Ovary (tissue), 9 donors: ENCODE measurements around the gene COL18A1. TPM values are rescaled to one million over a fixed set of nuclear protein-coding genes. Genes with fewer than 3 reads are reported as not detected.

Experiments
- DNase-seq, 5 donors: peaks; one replicate each; pipeline ENCODE4 v3.0.0-alpha.2; 2019 to 2020
- H3K27ac ChIP-seq, 2 donors: fragments of 200-600 bp; one replicate each; pipeline versions ENCODE4 v1.5.1 to v1.8.0; 2019 to 2022
- H3K27me3 ChIP-seq: fragments of 200-600 bp; one replicate; pipeline ENCODE4 v1.8.0; 2022
- H3K36me3 ChIP-seq: fragments of 200-600 bp; sonication (generic); one replicate; pipeline ENCODE4 v1.5.1; 2019
- H3K4me1 ChIP-seq: one replicate; pipeline ENCODE4 v1.8.1; 2013; ENCODE audit warnings: mild to moderate bottlenecking, moderate library complexity; ENCODE audit not compliant: insufficient read depth
- H3K4me3 ChIP-seq: fragments of 200-600 bp; sonication (generic); one replicate; pipeline ENCODE4 v1.5.1; 2017
- H3K9me3 ChIP-seq, 2 donors: fragments of 200-600 bp in 1 of 2; sonication (generic) in 1 of 2; one replicate each; pipeline versions ENCODE4 v1.5.1 to v1.8.1; 2013 to 2019; ENCODE audit warnings: mild to moderate bottlenecking in 1 of 2, moderate library complexity in 1 of 2
- CTCF ChIP-seq, 3 donors: fragments of 450-650 bp in 2 of 3; fragments of 200-600 bp in 1 of 3; IDR thresholded peaks; one replicate each; pipeline versions ENCODE4 v1.5.1 to v1.8.0; 2016 to 2022; ENCODE audit warnings: antibody characterized with exemption in 3 of 3, mild to moderate bottlenecking in 1 of 3
- EP300 ChIP-seq: sonication (generic); formaldehyde crosslinking; IDR thresholded peaks from one replicate; pipeline ENCODE4 v1.6.1; 2017; ENCODE audit warnings: antibody characterized with exemption
- POLR2A ChIP-seq: fragments of 450-650 bp; IDR thresholded peaks from one replicate; pipeline ENCODE4 v1.6.1; 2017; ENCODE audit warnings: antibody characterized with exemption, mild to moderate bottlenecking, moderate library complexity
- WGBS, 3 donors: extraction: QIAGEN DNeasy Blood & Tissue Kit in 1 of 3; methylation state at CpG; one replicate each; pipeline versions ENCODE4 v1.1.5 to v1.1.7; 2013 to 2017; 5-methylcytosine and 5-hydroxymethylcytosine counted together
- intact Hi-C, 4 donors: fragments of 100-400 bp; cut with DNase I; formaldehyde crosslinking; loops; one replicate each; pipeline versions ENCODE4 v1.11.0 to v1.15.1; 2022 to 2023
- polyA plus RNA-seq, 2 donors: library from polyadenylated mRNA; stranded (reverse); fragments of 200-250 nt in 1 of 2; fragments of 350-450 nt in 1 of 2; fragmentation: Illumina TruSeq in 1 of 2; extraction: RNeasy Lipid Tissue Mini Kit (QIAGEN cat#74804) in 1 of 2; gene quantifications; one replicate each; pipeline ENCODE4 v1.2.3, GENCODE V29; 2013 to 2014
- total RNA-seq, 7 donors: library from RNA; depleted of rRNA in 2 of 7; stranded (reverse); fragments of >200 nt in 2 of 7; fragmentation: NEBNext Ultra II Directional in 3 of 7; extraction: Animal tissue kit (Norgen Biotek cat#: 25700) in 3 of 7; gene quantifications; one replicate each; pipeline versions ENCODE4 v1.1.0 to v1.2.4, GENCODE V29; 2016 to 2023
- donor health status: DM: no; HTN: no; CAD: no; lungs with moderate emphysema.
- donor health status: DM: no; HTN: no; CAD: no.
- donor health status: Bipolar disorder and iron deficiency.
- donor health status: DM: yes; HTN: yes; CAD: no.
- donor health status: DM: no; HTN: no; CAD: no.
- donor health status: DM: yes; HTN: yes; CAD: no.

The COL18A1 gene
- total and polyA plus RNA-seq, 9 donors = 11.1 to 353 (median 268) TPM

GRCh38 chr21:45460611-45461368 lies 55.8 kb downstream of the COL18A1 start:
- no peak for DNase-seq
- Histone ChIP-seq H3K9me3 (no peaks in the 10 kb centered on the region), H3K27me3 (no peaks in the 10 kb centered on the region), H3K36me3 (no peaks in the 10 kb centered on the region), H3K4me1 (peaks cover 2% of the 10 kb centered on the region), H3K27ac (no peak overlapping the region), H3K4me3 (no peak overlapping the region)
- intact Hi-C loops = no loop called here
- 69 to 73% (median 72%) methylated on average over 9 of the region's 9 CpGs for WGBS, 3 donors
- TF ChIP-seq POLR2A (no peak), EP300 (no peak), CTCF (IDR thresholded peaks at IDR 0.05) (no peak)

GRCh38 chr21:45461369-45461750 lies 56.4 kb downstream of the COL18A1 start:
- WGBS, 3 donors = 92 to 95% (median 94%) methylated on average over 5 of the region's 5 CpGs
- Histone ChIP-seq H3K4me1 (no peaks in the 10 kb centered on the region), H3K9me3 (no peaks in the 10 kb centered on the region), H3K27ac (no peak overlapping the region), H3K27me3 (no peaks in the 10 kb centered on the region), H3K4me3 (no peak overlapping the region), H3K36me3 (no peaks in the 10 kb centered on the region)
- intact Hi-C loops = no loop called here
- DNase-seq = peak in 2 of 5 donors; percentile 11 to 21
- no peak for TF ChIP-seq CTCF (IDR thresholded peaks at IDR 0.05)
- TF ChIP-seq POLR2A = no peak
- no peak for TF ChIP-seq EP300

GRCh38 chr21:45461806-45462341 lies 56.9 kb downstream of the COL18A1 start:
- Histone ChIP-seq H3K4me3 (no peak overlapping the region), H3K27ac (no peak overlapping the region), H3K9me3 (no peaks in the 10 kb centered on the region), H3K4me1 (no peaks in the 10 kb centered on the region), H3K27me3 (no peaks in the 10 kb centered on the region), H3K36me3 (no peaks in the 10 kb centered on the region)
- intact Hi-C loops = no loop called here
- TF ChIP-seq CTCF (IDR thresholded peaks at IDR 0.05) = no peak
- DNase-seq = no peak

GRCh38 chr21:45463871-45464270 lies 58.9 kb downstream of the COL18A1 start:
- no peaks in the 10 kb centered on the region for H3K36me3 ChIP-seq
- intact Hi-C loops = no loop called here
- H3K4me3 ChIP-seq = no peak overlapping the region
- H3K27me3 ChIP-seq = no peaks in the 10 kb centered on the region
- H3K9me3 ChIP-seq = no peaks in the 10 kb centered on the region
- TF ChIP-seq POLR2A (no peak), EP300 (no peak), CTCF (IDR thresholded peaks at IDR 0.05) (no peak)
- peak in 1 of 5 donors; percentile 33 for DNase-seq
- H3K27ac ChIP-seq = no peak overlapping the region
- H3K4me1 ChIP-seq = peaks cover 3% of the 10 kb centered on the region
- 80 to 94% (median 87%) methylated on average over 7 of the region's 7 CpGs for WGBS, 3 donors
